Nephron progenitor cell (in vitro differentiated cells): ENCODE results near the gene IFT57.

ENCODE experiments used
- DNase-seq: peaks from one replicate; pipeline ENCODE4 v3.0.0; 2021
- H3K27ac Mint-ChIP-seq: 2 replicates; pipeline ENCODE4 v1.8.0; 2021; ENCODE audit warnings: mild to moderate bottlenecking, moderate library complexity, mixed read lengths
- H3K27me3 Mint-ChIP-seq: 2 replicates; pipeline ENCODE4 v1.8.0; 2021; ENCODE audit warnings: mild to moderate bottlenecking, low read depth, mixed read lengths; ENCODE audit not compliant: poor library complexity
- H3K36me3 Mint-ChIP-seq: 2 replicates; pipeline ENCODE4 v1.8.0; 2021; ENCODE audit warnings: low read depth, mixed read lengths
- H3K4me1 Mint-ChIP-seq: 2 replicates; pipeline ENCODE4 v1.8.0; 2021; ENCODE audit warnings: mixed read lengths
- H3K4me3 Mint-ChIP-seq: 2 replicates; pipeline ENCODE4 v1.8.0; 2021; ENCODE audit warnings: mild to moderate bottlenecking, moderate library complexity, mixed read lengths
- H3K9me3 Mint-ChIP-seq: 2 replicates; pipeline ENCODE4 v1.8.0; 2021; ENCODE audit warnings: mild to moderate bottlenecking, moderate library complexity, mixed read lengths
- TF ChIP-seq, protein P1 (sequence below): fragments of 200-600 bp; sonication (generic); IDR thresholded peaks from 2 replicates; pipeline ENCODE4 v1.5.0; 2021; ENCODE audit warnings: antibody characterized with exemption

The IFT57 gene

DNA sequence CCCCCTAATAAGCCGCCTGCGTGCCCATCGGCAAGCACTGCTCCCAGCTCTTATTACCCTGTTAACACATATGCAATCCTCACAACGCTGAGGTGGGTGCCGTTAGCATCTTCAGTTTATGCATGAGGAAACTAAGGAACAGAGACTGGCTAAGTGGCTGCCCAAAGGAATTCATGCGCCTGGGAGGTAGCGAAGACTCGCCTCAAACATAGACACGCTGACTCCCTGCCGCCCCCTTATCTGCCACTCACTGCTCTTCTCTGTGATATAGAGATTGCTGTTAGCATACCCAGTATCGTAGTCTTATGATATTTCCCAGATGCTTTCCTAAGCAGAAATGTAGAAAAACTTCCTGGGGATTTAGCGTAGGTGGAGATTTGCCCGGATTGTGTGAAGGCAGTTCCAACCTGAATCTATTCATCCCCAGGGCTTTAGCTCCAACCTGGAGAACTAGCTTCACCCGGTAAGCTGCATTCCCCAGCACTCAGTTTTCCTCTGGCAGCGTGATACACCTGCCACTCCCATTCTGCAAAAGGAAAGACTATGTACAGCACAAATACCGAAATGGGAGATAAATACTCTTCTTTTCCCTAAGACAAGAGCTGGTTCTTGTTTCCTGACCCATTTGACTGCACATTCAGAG lies 107.7 kb downstream of the IFT57 start:
- Mint-ChIP-seq H3K4me1 (no peaks in the 10 kb centered on the region), H3K36me3 (no peaks in the 10 kb centered on the region), H3K9me3 (peaks cover 4% of the 10 kb centered on the region), H3K27ac (no peak overlapping the region), H3K27me3 (peaks cover 8% of the 10 kb centered on the region), H3K4me3 (no peak overlapping the region)
- DNase-seq, result no peak
- TF ChIP-seq, protein P1, sequence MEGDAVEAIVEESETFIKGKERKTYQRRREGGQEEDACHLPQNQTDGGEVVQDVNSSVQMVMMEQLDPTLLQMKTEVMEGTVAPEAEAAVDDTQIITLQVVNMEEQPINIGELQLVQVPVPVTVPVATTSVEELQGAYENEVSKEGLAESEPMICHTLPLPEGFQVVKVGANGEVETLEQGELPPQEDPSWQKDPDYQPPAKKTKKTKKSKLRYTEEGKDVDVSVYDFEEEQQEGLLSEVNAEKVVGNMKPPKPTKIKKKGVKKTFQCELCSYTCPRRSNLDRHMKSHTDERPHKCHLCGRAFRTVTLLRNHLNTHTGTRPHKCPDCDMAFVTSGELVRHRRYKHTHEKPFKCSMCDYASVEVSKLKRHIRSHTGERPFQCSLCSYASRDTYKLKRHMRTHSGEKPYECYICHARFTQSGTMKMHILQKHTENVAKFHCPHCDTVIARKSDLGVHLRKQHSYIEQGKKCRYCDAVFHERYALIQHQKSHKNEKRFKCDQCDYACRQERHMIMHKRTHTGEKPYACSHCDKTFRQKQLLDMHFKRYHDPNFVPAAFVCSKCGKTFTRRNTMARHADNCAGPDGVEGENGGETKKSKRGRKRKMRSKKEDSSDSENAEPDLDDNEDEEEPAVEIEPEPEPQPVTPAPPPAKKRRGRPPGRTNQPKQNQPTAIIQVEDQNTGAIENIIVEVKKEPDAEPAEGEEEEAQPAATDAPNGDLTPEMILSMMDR, result no peak

DNA sequence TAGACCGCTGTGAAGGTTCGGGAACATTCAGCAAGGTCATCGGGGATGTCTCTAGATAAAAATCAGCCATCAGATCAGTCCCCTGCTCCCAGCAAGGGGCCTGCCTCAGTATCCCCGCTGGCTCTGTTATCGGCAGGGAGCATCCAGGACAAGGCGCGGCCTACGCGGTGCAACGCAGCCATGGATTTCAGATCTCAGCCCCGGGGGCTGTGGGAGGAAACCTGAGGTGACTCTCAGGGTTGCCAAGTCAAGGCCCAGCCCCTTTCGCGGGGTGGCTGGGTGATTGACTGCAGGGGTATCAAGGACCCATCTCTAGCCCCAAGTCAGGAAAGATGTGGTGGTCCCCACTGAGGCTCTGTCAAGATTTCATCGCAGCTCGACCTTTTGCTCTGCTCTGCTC lies 108.2 kb downstream of the IFT57 start:
- H3K4me1 Mint-ChIP-seq, result no peaks in the 10 kb centered on the region
- H3K27ac Mint-ChIP-seq, result no peak overlapping the region
- H3K27me3 Mint-ChIP-seq, result peaks cover 8% of the 10 kb centered on the region
- H3K4me3 Mint-ChIP-seq, result no peak overlapping the region
- peaks cover 3% of the 10 kb centered on the region for H3K9me3 Mint-ChIP-seq
- no peak for DNase-seq
- TF ChIP-seq, protein P1, result no peak
- no peaks in the 10 kb centered on the region for H3K36me3 Mint-ChIP-seq

- Mint-ChIP-seq H3K27me3 (peaks cover 2% of the 10 kb centered on the region), H3K9me3 (no peaks in the 10 kb centered on the region), H3K27ac (no peak overlapping the region), H3K4me3 (no peak overlapping the region), H3K4me1 (peaks cover 8% of the 10 kb centered on the region), H3K36me3 (no peaks in the 10 kb centered on the region)
- TF ChIP-seq, protein P1, result no peak
- no peak for DNase-seq
Observed at GRCh38 chr3:108110934-108111333, 111.3 kb downstream of the IFT57 start.
